IMR-90 (cell line): ENCODE measurements around the gene CACNA2D3. TPM values are rescaled to one million over a fixed set of nuclear protein-coding genes. Genes with fewer than 3 reads are reported as not detected.
A peak's percentile ranks its signal among the peaks of the same experiment; 100 is the strongest.

Experiments used
- ATAC-seq: fragments of 200-7000 bp; cut with Tn5 transposase; 2 replicates; pipeline ENCODE4 v1.9.1; 2020; ENCODE audit warnings: low read depth, mild to moderate bottlenecking, moderate library complexity
- BruUV-seq: library from RNA; stranded (reverse); fragments of 400-500 nt; replicated peaks from 2 replicates; lab custom pipeline; 2021; lab: Mats Ljungman, UMichigan
- CTCF ChIA-PET: fragments of 300-600 bp; formaldehyde crosslinking; extraction: SDS; loops from one replicate; lab custom pipeline; 2021; ENCODE audit warnings: antibody characterized with exemption; lab: Yijun Ruan, JAX
- POLR2A ChIA-PET: fragments of 300-600 bp; sonication (Branson Sonifier 250); formaldehyde crosslinking; loops from one replicate; lab custom pipeline; 2022; ENCODE audit warnings: antibody characterized with exemption; ENCODE audit not compliant: unreplicated experiment; lab: Charles Lee
- DNase-seq: peaks from one replicate; pipeline ENCODE4 v3.0.0; 2013
- H2AFZ ChIP-seq: replicated peaks from 2 replicates; pipeline ENCODE3; 2013; ENCODE audit warnings: low read length, mild to moderate bottlenecking; ENCODE audit not compliant: poor library complexity
- H2AK5ac ChIP-seq: 2 replicates; pipeline ENCODE4 v1.6.1; 2013; ENCODE audit warnings: low read depth, low read length, inconsistent platforms
- H2AK9ac ChIP-seq: replicated peaks from 2 replicates; pipeline ENCODE3; 2013; ENCODE audit warnings: mild to moderate bottlenecking, low read depth, low read length, moderate library complexity; ENCODE audit not compliant: poor library complexity
- H2BK120ac ChIP-seq: 2 replicates; pipeline ENCODE4 v1.6.1; 2013; ENCODE audit warnings: low read depth, low read length, inconsistent platforms
- H2BK15ac ChIP-seq: 3 replicates; pipeline ENCODE4 v1.6.1; 2013; ENCODE audit warnings: low read depth, low read length, inconsistent platforms
- H2BK20ac ChIP-seq: 2 replicates; pipeline ENCODE4 v1.6.1; 2013; ENCODE audit warnings: low read depth, mild to moderate bottlenecking, inconsistent platforms, low read length, moderate library complexity
- H2BK5ac ChIP-seq: 2 replicates; pipeline ENCODE4 v1.6.1; 2013; ENCODE audit warnings: mild to moderate bottlenecking, low read depth, low read length, inconsistent platforms; ENCODE audit not compliant: poor library complexity, severe bottlenecking
- H3K14ac ChIP-seq: replicated peaks from 2 replicates; pipeline ENCODE4 v1.6.1; 2013; ENCODE audit warnings: low read depth, low read length, inconsistent platforms
- H3K18ac ChIP-seq: 2 replicates; pipeline ENCODE4 v1.6.1; 2013; ENCODE audit warnings: low read depth, low read length, control low read depth
- H3K23ac ChIP-seq: 2 replicates; pipeline ENCODE4 v1.6.1; 2013; ENCODE audit warnings: low read depth, low read length, inconsistent platforms
- H3K27ac ChIP-seq: 2 replicates; pipeline ENCODE4 v1.5.1; 2013; ENCODE audit warnings: mild to moderate bottlenecking, control low read depth, low read length; ENCODE audit not compliant: insufficient read depth
- H3K27me3 ChIP-seq: 2 replicates; pipeline ENCODE4 v1.6.1; 2013; ENCODE audit warnings: low read length; ENCODE audit not compliant: control insufficient read depth, insufficient read depth
- H3K36me3 ChIP-seq: 2 replicates; pipeline ENCODE4 v1.6.1; 2013; ENCODE audit warnings: low read length, mixed read lengths; ENCODE audit not compliant: control insufficient read depth, insufficient read depth
- H3K4ac ChIP-seq: 2 replicates; pipeline ENCODE4 v1.6.1; 2013; ENCODE audit warnings: low read depth, low read length, inconsistent platforms
- H3K4me1 ChIP-seq: 2 replicates; pipeline ENCODE4 v1.6.1; 2013; ENCODE audit warnings: low read length, mixed read lengths; ENCODE audit not compliant: control insufficient read depth, insufficient read depth
- H3K4me2 ChIP-seq: 2 replicates; pipeline ENCODE4 v1.6.1; 2013; ENCODE audit warnings: low read depth, mild to moderate bottlenecking, control low read depth, low read length, moderate library complexity
- H3K4me3 ChIP-seq: 2 replicates; pipeline ENCODE4 v1.5.1; 2013; ENCODE audit warnings: low read depth, mild to moderate bottlenecking, control low read depth, low read length, moderate library complexity; ENCODE audit not compliant: insufficient read depth
- H3K56ac ChIP-seq: 2 replicates; pipeline ENCODE4 v1.6.1; 2013; ENCODE audit warnings: low read length, inconsistent platforms; ENCODE audit not compliant: insufficient read depth; ENCODE audit errors: extremely low read depth
- H3K79me1 ChIP-seq, 2 experiments: 2 replicates each; pipeline ENCODE4 v1.6.1; 2013; ENCODE audit warnings: low read length in 2 of 2, inconsistent platforms in 1 of 2, low read depth in 1 of 2
- H3K9ac ChIP-seq: 2 replicates; pipeline ENCODE4 v1.6.1; 2013; ENCODE audit warnings: low read depth, low read length, control low read depth
- H3K9me1 ChIP-seq: 2 replicates; pipeline ENCODE4 v1.6.1; 2013; ENCODE audit warnings: low read length, inconsistent platforms; ENCODE audit not compliant: insufficient read depth
- H3K9me3 ChIP-seq: 2 replicates; pipeline ENCODE4 v1.6.1; 2013; ENCODE audit warnings: low read length; ENCODE audit not compliant: control insufficient read depth, insufficient read depth
- H4K20me1 ChIP-seq: 2 replicates; pipeline ENCODE4 v1.6.1; 2013; ENCODE audit warnings: low read length, inconsistent platforms; ENCODE audit not compliant: insufficient read depth
- H4K5ac ChIP-seq: 2 replicates; pipeline ENCODE4 v1.6.1; 2013; ENCODE audit warnings: mild to moderate bottlenecking, low read depth, low read length, control low read depth
- H4K8ac ChIP-seq, 2 experiments: 2 replicates each; pipeline ENCODE4 v1.6.1; 2013; ENCODE audit warnings: low read depth in 2 of 2, low read length in 2 of 2, control low read depth in 1 of 2, inconsistent platforms in 1 of 2
- H4K91ac ChIP-seq: 2 replicates; pipeline ENCODE4 v1.6.1; 2013; ENCODE audit warnings: low read depth, low read length, inconsistent platforms; ENCODE audit not compliant: insufficient read depth
- CEBPB ChIP-seq: IDR thresholded peaks from 2 replicates; pipeline ENCODE4 v1.6.1; 2012; ENCODE audit warnings: low read depth, low read length, improper control_type of control experiment
- NFE2L2 ChIP-seq: fragments of 150-350 bp; IDR thresholded peaks from 2 replicates; pipeline ENCODE4 v1.6.1; 2016; ENCODE audit warnings: low read depth, mild to moderate bottlenecking, low read length
- WGBS, 2 experiments: methylation state at CpG; one replicate each; pipeline versions ENCODE4 v1.1.5 to v1.1.7; 2013; ENCODE audit warnings: missing lambda C conversion rate in 2 of 2; ENCODE audit not compliant: insufficient read length in 1 of 2; ENCODE audit errors: extremely low coverage in 2 of 2; 5-methylcytosine and 5-hydroxymethylcytosine counted together
- dilution Hi-C: fragments of 300-500 bp; cut with HindIII; formaldehyde crosslinking; loops from one replicate; pipeline ENCODE4 v1.14.3; 2018; ENCODE audit warnings: low sequenced_read_pairs; ENCODE audit not compliant: unreplicated experiment
- in situ Hi-C: fragments of 300-500 bp; cut with MboI; formaldehyde crosslinking; loops from 3 replicates; pipeline ENCODE4 v1.14.3; 2019; ENCODE audit warnings: low sequenced_read_pairs, inconsistent platforms, mixed read lengths
- intact Hi-C: fragments of 100-400 bp; cut with micrococcal nuclease; formaldehyde crosslinking; loops from 2 replicates; pipeline ENCODE4 v1.10.0; 2022
- polyA plus RNA-seq, 3 experiments: library from polyadenylated mRNA; depleted of rRNA; stranded (reverse); fragments of >200 nt; gene quantifications; 2 replicates each; pipeline ENCODE4 v1.2.3, GENCODE V29; 2012; ENCODE audit warnings: low replicate concordance in 1 of 3
- total RNA-seq: library from RNA; depleted of rRNA; stranded (reverse); fragments of >200 nt; gene quantifications from 2 replicates; pipeline ENCODE4 v1.2.3, GENCODE V29; 2012

CACNA2D3 gene
- total and polyA plus RNA-seq, 2 of the 4 experiments (the other 2 are of a cell fraction), result 0.36 to 0.41 TPM

DNA sequence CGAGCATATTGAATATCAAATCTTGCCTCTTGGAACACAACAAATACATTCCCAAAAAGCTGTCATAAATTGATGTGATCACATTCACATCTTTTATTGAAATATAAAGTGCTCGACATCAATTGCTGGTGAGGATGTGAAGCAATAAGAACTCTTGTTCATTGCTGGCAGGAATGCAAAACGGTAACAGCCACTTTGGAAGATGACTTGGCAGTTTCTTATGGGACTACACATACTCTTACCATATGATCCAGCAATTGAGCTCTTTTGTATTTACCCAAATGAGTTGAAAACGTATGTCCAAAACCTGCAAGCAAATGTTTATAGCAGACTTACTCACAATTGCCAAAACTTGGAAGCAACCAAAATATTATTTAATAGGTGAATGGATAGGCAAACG lies 234.9 kb downstream of the CACNA2D3 start:
- no peak overlapping the region for H4K91ac ChIP-seq
- H3K27ac ChIP-seq, result no peak overlapping the region
- no peak overlapping the region for H3K9ac ChIP-seq
- no peak overlapping the region for H2BK120ac ChIP-seq
- H3K18ac ChIP-seq, result no peak overlapping the region
- peaks cover 13% of the 10 kb centered on the region for H3K9me3 ChIP-seq
- no peak overlapping the region for H3K4me2 ChIP-seq
- no peak overlapping the region for H4K5ac ChIP-seq
- no CpG with 5 or more reads among the region's 5 CpGs for WGBS, 2 experiments
- in situ Hi-C loops, result no loop called here
- no peak overlapping the region for H2BK15ac ChIP-seq
- intact Hi-C loops, result no loop called here
- H4K8ac ChIP-seq, result no peak overlapping the region
- no peak for DNase-seq
- no TSS peak for BruUV-seq
- dilution Hi-C loops, result no loop called here
- CTCF ChIA-PET, result no interaction called here
- no peaks in the 10 kb centered on the region for H4K20me1 ChIP-seq
- H3K9me1 ChIP-seq, result no peaks in the 10 kb centered on the region
- no peak overlapping the region for H2AK5ac ChIP-seq
- no peak overlapping the region for H3K56ac ChIP-seq
- H2AFZ ChIP-seq, result no peak overlapping the region
- H3K14ac ChIP-seq, result no peak overlapping the region
- TF ChIP-seq NFE2L2 (peak; percentile 47; the same call in 1 of the 2 replicates), CEBPB (no peak)
- ATAC-seq, result no peak
- no peaks in the 10 kb centered on the region for H3K27me3 ChIP-seq
- H3K23ac ChIP-seq, result no peak overlapping the region
- no peaks in the 10 kb centered on the region for H3K4me1 ChIP-seq
- no peak overlapping the region for H3K4ac ChIP-seq
- H2BK5ac ChIP-seq, result no peak overlapping the region
- H2AK9ac ChIP-seq, result no peak overlapping the region
- H3K79me1 ChIP-seq, result no peaks in the 10 kb centered on the region
- H2BK20ac ChIP-seq, result no peak overlapping the region
- H3K4me3 ChIP-seq, result no peak overlapping the region
- no peaks in the 10 kb centered on the region for H3K36me3 ChIP-seq
- POLR2A ChIA-PET, result interaction anchor here (0.7 kb wide), 1 partner anchor 11 kb away, joined by 3 read pairs; no protein-coding TSS in a partner anchor
